ENCODE results near the gene GRIP1. TPM values are rescaled to one million over a fixed set of nuclear protein-coding genes. Genes with fewer than 3 reads are reported as not detected.

The GRIP1 gene
- total and polyA plus RNA-seq, 2 experiments from 2014 or later: 5.1 to 13.7 TPM

GRCh38 chr12:66309606-66310005 is 369.3 kb downstream of the GRIP1 start:
- H3K4me1 Mint-ChIP-seq: no peaks in the 10 kb centered on the region

More at GRCh38 chr12:66309606-66310005, 369.3 kb downstream of the GRIP1 start:
- no peaks in the 10 kb centered on the region for H3K9me3 Mint-ChIP-seq
- H3K27me3 Mint-ChIP-seq (ENCODE audit: insufficient read depth, low read depth, poor library complexity): no peaks in the 10 kb centered on the region
- no peak for ATAC-seq
- H3K36me3 Mint-ChIP-seq (ENCODE audit: low read depth): peaks cover 22% of the 10 kb centered on the region
- no peak overlapping the region for H3K27ac Mint-ChIP-seq
- Histone ChIP-seq H3K79me2 (replicated peaks; ENCODE audit: insufficient read depth) (no peaks in the 10 kb centered on the region; the same call in 1 of the 2 replicates), H3K4me3 (no peak overlapping the region), H3K27ac (ENCODE audit: low read depth) (no peak overlapping the region), H3K27me3 (ENCODE audit: insufficient read depth) (no peaks in the 10 kb centered on the region), H2AFZ (no peak overlapping the region), H4K20me1 (replicated peaks; ENCODE audit: insufficient read depth) (no peaks in the 10 kb centered on the region; the same call in 1 of the 2 replicates), H3K36me3 (ENCODE audit: insufficient read depth) (peaks cover 17% of the 10 kb centered on the region), H3K9me2 (ENCODE audit: insufficient read depth) (no peaks in the 10 kb centered on the region), H3K4me2 (no peak overlapping the region), H3F3A (replicated peaks; ENCODE audit: low read depth) (no peaks in the 10 kb centered on the region), H3K4me1 (ENCODE audit: insufficient read depth) (no peaks in the 10 kb centered on the region)
- no peak overlapping the region for H3K4me3 Mint-ChIP-seq
- no peak for DNase-seq (ENCODE audit: low spot score)
- TF ChIP-seq CTCF (conservative IDR thresholded peaks at IDR 0.05; ENCODE audit: low read depth in 2 of 2): no peak
- no peak for TF ChIP-seq ZNF331 (CRISPR knock-in tag; IDR thresholded peaks at IDR 0.05; ENCODE audit: low read depth)
- no peak for TF ChIP-seq ZNF114 (CRISPR knock-in tag; IDR thresholded peaks at IDR 0.05)
- no peak for TF ChIP-seq CREB1 (CRISPR knock-in tag; IDR thresholded peaks at IDR 0.05; ENCODE audit: low read depth)
- TF ChIP-seq STAT1 (IDR thresholded peaks at IDR 0.05; ENCODE audit: unreplicated experiment): no peak
- no peak for TF ChIP-seq NANOG (IDR thresholded peaks at IDR 0.05; ENCODE audit: borderline replicate concordance)
- TF ChIP-seq EZH2 (IDR thresholded peaks at IDR 0.05; ENCODE audit: low read depth, unreplicated experiment): no peak
- no peak for TF ChIP-seq REST (IDR thresholded peaks at IDR 0.05; ENCODE audit: unreplicated experiment)
- TF ChIP-seq EZH2phosphoT487 (IDR thresholded peaks at IDR 0.05; ENCODE audit: unreplicated experiment): no peak
